ENCODE data around the gene LSM6.

The LSM6 gene

GRCh38 chr4:146190456-146190855, 14.9 kb downstream of the LSM6 start:
- DNase-seq = no peak

GRCh38 chr4:146191766-146192458, 16.4 kb downstream of the LSM6 start:
- no peak for DNase-seq

GRCh38 chr4:146193628-146194027, 18.1 kb downstream of the LSM6 start:
- no peak for DNase-seq

- no peak for DNase-seq
Measured at GRCh38 chr4:146194212-146194611, 18.7 kb downstream of the LSM6 start.

GRCh38 chr4:146202665-146203064, 27.1 kb downstream of the LSM6 start:
- DNase-seq = no peak

- no peak for DNase-seq
Measured at GRCh38 chr4:146207410-146207809, 31.9 kb downstream of the LSM6 start.

GRCh38 chr4:146210890-146211289, 35.4 kb downstream of the LSM6 start:
- no peak for DNase-seq

- DNase-seq = no peak
Measured at GRCh38 chr4:146211440-146211839, 35.9 kb downstream of the LSM6 start.

- DNase-seq = no peak
Measured at GRCh38 chr4:146212781-146213180, 37.3 kb downstream of the LSM6 start.

GRCh38 chr4:146214238-146214637, 38.7 kb downstream of the LSM6 start, which contains the start of gene REELD1:
TSS of gene REELD1 (plus strand) at chr4:146214538. CDS start at chr4:146216953, 2,415 bp downstream.
- DNase-seq = no peak

GRCh38 chr4:146222313-146222712, 46.8 kb downstream of the LSM6 start:
- no peak for DNase-seq

- no peak for DNase-seq
Measured at GRCh38 chr4:146224326-146224966, 48.9 kb downstream of the LSM6 start.

- DNase-seq = no peak
Measured at GRCh38 chr4:146229406-146229805, 53.9 kb downstream of the LSM6 start.

GRCh38 chr4:146232131-146232722, 56.7 kb downstream of the LSM6 start:
- no peak for DNase-seq

GRCh38 chr4:146235654-146236177, 60.2 kb downstream of the LSM6 start:
- no peak for DNase-seq

- no peak for DNase-seq
Measured at GRCh38 chr4:146236216-146236615, 60.7 kb downstream of the LSM6 start.

GRCh38 chr4:146237092-146237491, 61.6 kb downstream of the LSM6 start:
- DNase-seq = no peak

- no peak for DNase-seq
Measured at GRCh38 chr4:146238107-146238506, 62.6 kb downstream of the LSM6 start.

Data from activated CD4-positive, alpha-beta T cell treated with anti-CD3 and anti-CD28 coated beads, Interleukin-2, amount 50 U/mL, for 1 hour (primary cell).